Mesenchymal stem cell (in vitro differentiated cells and primary cell): ENCODE data around the gene AKNA.
A peak's percentile ranks its signal among the peaks of the same experiment; 100 is the strongest.

ENCODE experiments used
- DNase-seq: peaks from one replicate; pipeline ENCODE4 v3.0.0-alpha.2; 2013
- H2AFZ ChIP-seq: one replicate; pipeline ENCODE4 v1.6.1; 2013; ENCODE audit warnings: low read depth, mild to moderate bottlenecking, control low read depth, inconsistent platforms, low read length, moderate library complexity
- H2AK5ac ChIP-seq: 2 replicates; pipeline ENCODE4 v1.6.1; 2013; ENCODE audit warnings: low read length, moderate library complexity, mild to moderate bottlenecking, inconsistent platforms; ENCODE audit not compliant: severe bottlenecking
- H2BK120ac ChIP-seq: one replicate; pipeline ENCODE4 v1.6.1; 2013; ENCODE audit warnings: low read depth, mild to moderate bottlenecking, inconsistent platforms, low read length, moderate library complexity
- H2BK12ac ChIP-seq, 2 experiments: one replicate each; pipeline ENCODE4 v1.6.1; 2013; ENCODE audit warnings: inconsistent platforms in 2 of 2, low read length in 2 of 2, mild to moderate bottlenecking in 2 of 2, moderate library complexity in 2 of 2, control low read depth in 1 of 2
- H2BK15ac ChIP-seq: one replicate; pipeline ENCODE4 v1.6.1; 2013; ENCODE audit warnings: mild to moderate bottlenecking, low read depth, inconsistent platforms; ENCODE audit not compliant: poor library complexity, severe bottlenecking
- H2BK5ac ChIP-seq: 2 replicates; pipeline ENCODE4 v1.6.1; 2013; ENCODE audit warnings: low read depth, mild to moderate bottlenecking, low read length, control low read depth, inconsistent platforms; ENCODE audit not compliant: poor library complexity, severe bottlenecking
- H3K14ac ChIP-seq, 2 experiments: one replicate each; pipeline ENCODE4 v1.6.1; 2013; ENCODE audit warnings: inconsistent platforms in 2 of 2, low read length in 2 of 2, control low read depth in 1 of 2, mild to moderate bottlenecking in 1 of 2, moderate library complexity in 1 of 2
- H3K18ac ChIP-seq, 2 experiments: one replicate each; pipeline ENCODE4 v1.6.1; 2013; ENCODE audit warnings: inconsistent platforms in 2 of 2, low read length in 2 of 2, control low read depth in 1 of 2, low read depth in 1 of 2, mild to moderate bottlenecking in 1 of 2
- H3K23ac ChIP-seq, 2 experiments: one replicate each; pipeline ENCODE4 v1.6.1; 2013; ENCODE audit warnings: inconsistent platforms in 2 of 2, low read length in 2 of 2, mild to moderate bottlenecking in 2 of 2, moderate library complexity in 2 of 2, control low read depth in 1 of 2
- H3K27ac ChIP-seq: 2 replicates; pipeline ENCODE4 v1.5.1; 2013; ENCODE audit warnings: mild to moderate bottlenecking, moderate library complexity, low read length, control low read depth, inconsistent platforms; ENCODE audit not compliant: poor library complexity, severe bottlenecking
- H3K27me3 ChIP-seq, 2 experiments: 2 replicates each; pipeline versions ENCODE4 v1.6.1 to v1.7.0; 2013; ENCODE audit warnings: low read length in 2 of 2, mild to moderate bottlenecking in 2 of 2, moderate library complexity in 2 of 2, control low read depth in 1 of 2, inconsistent platforms in 1 of 2; ENCODE audit not compliant: control insufficient read depth in 1 of 2, insufficient read depth in 1 of 2
- H3K36me3 ChIP-seq, 2 experiments: 2 replicates each; pipeline versions ENCODE4 v1.6.1 to v1.7.0; 2013; ENCODE audit warnings: low read length in 2 of 2, control low read depth in 1 of 2, inconsistent platforms in 1 of 2, low read depth in 1 of 2, mild to moderate bottlenecking in 1 of 2; ENCODE audit not compliant: insufficient read depth in 2 of 2, control insufficient read depth in 1 of 2
- H3K4ac ChIP-seq, 2 experiments: one replicate each; pipeline ENCODE4 v1.6.1; 2013; ENCODE audit warnings: inconsistent platforms in 2 of 2, low read length in 2 of 2, mild to moderate bottlenecking in 2 of 2, moderate library complexity in 2 of 2, control low read depth in 1 of 2, low read depth in 1 of 2
- H3K4me1 ChIP-seq: 2 replicates; pipeline ENCODE4 v1.6.1; 2013; ENCODE audit warnings: low read depth, low read length, control low read depth; ENCODE audit not compliant: control insufficient read depth, insufficient read depth
- H3K4me2 ChIP-seq: 2 replicates; pipeline ENCODE4 v1.6.1; 2013; ENCODE audit warnings: low read length, mild to moderate bottlenecking, inconsistent platforms; ENCODE audit not compliant: poor library complexity, severe bottlenecking
- H3K4me3 ChIP-seq, 2 experiments: 2 replicates each; pipeline versions ENCODE4 v1.5.1 to v1.7.0; 2013; ENCODE audit warnings: low read length in 2 of 2, mild to moderate bottlenecking in 2 of 2, control low read depth in 1 of 2, low read depth in 1 of 2; ENCODE audit not compliant: insufficient read depth in 1 of 2
- H3K79me1 ChIP-seq: replicated peaks from 2 replicates; pipeline ENCODE4 v1.6.1; 2013; ENCODE audit warnings: mild to moderate bottlenecking, control low read depth, low read length, inconsistent platforms; ENCODE audit not compliant: poor library complexity, severe bottlenecking
- H3K9ac ChIP-seq: 2 replicates; pipeline ENCODE4 v1.7.0; 2013; ENCODE audit warnings: mild to moderate bottlenecking, low read length, moderate library complexity
- H3K9me3 ChIP-seq: 2 replicates; pipeline ENCODE4 v1.7.0; 2013; ENCODE audit warnings: mild to moderate bottlenecking, low read length; ENCODE audit not compliant: control insufficient read depth
- H4K8ac ChIP-seq: one replicate; pipeline ENCODE4 v1.6.1; 2013; ENCODE audit warnings: inconsistent platforms, mild to moderate bottlenecking, low read length, moderate library complexity
- H4K91ac ChIP-seq: one replicate; pipeline ENCODE4 v1.6.1; 2013; ENCODE audit warnings: mild to moderate bottlenecking, low read length, inconsistent platforms
- WGBS: methylation state at CpG from one replicate; pipeline ENCODE4 v1.1.7; 2013; ENCODE audit warnings: mixed read lengths; 5-methylcytosine and 5-hydroxymethylcytosine counted together

The AKNA gene

GRCh38 chr9:114371343-114371944 is 16.3 kb downstream of the AKNA start:
- DNase-seq: no peak
- H2BK120ac ChIP-seq: no peak overlapping the region
- H3K9ac ChIP-seq: no peak overlapping the region
- H3K4me3 ChIP-seq: no peak overlapping the region
- no peak overlapping the region for H2AFZ ChIP-seq
- H3K4me2 ChIP-seq: no peak overlapping the region
- no peak overlapping the region for H4K8ac ChIP-seq
- no peak overlapping the region for H3K14ac ChIP-seq
- no peak overlapping the region for H2AK5ac ChIP-seq
- no peak overlapping the region for H3K23ac ChIP-seq
- H2BK15ac ChIP-seq: no peak overlapping the region
- H3K27ac ChIP-seq: no peak overlapping the region
- no peaks in the 10 kb centered on the region for H3K9me3 ChIP-seq
- H3K4ac ChIP-seq: no peak overlapping the region
- H3K4me1 ChIP-seq: peaks cover 25% of the 10 kb centered on the region
- no peak overlapping the region for H2BK5ac ChIP-seq
- H3K27me3 ChIP-seq: no peaks in the 10 kb centered on the region
- WGBS: 81% methylated on average over 7 of the region's 7 CpGs
- H2BK12ac ChIP-seq: no peak overlapping the region
- H3K79me1 ChIP-seq: peaks cover 35% of the 10 kb centered on the region
- H4K91ac ChIP-seq: no peak overlapping the region
- no peak overlapping the region for H3K18ac ChIP-seq
- H3K36me3 ChIP-seq: peaks cover 59 to 68% of the 10 kb centered on the region in 2 experiments

DNA sequence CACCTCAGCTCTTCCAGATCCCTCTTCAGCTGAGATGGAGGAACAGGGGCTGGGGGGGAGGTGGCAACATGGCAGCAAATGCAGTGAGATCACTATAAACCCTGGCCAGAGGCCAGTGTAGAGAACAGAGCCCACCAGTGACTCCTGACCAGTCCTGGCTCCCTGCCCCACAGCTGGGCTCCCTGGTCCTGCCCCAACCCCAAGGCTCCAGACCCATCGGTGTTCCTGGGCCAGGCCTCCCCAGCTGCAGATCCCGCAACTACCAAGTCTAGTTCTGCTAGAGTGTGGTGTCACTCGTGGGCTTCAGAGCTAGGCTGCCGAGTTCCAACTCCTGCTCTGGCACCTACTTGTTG is 16.8 kb downstream of the AKNA start:
- Histone ChIP-seq H4K8ac (no peak overlapping the region), H3K36me3 (peaks cover 57 to 65% of the 10 kb centered on the region in 2 experiments), H2BK5ac (no peak overlapping the region), H3K23ac (peak overlapping the region in 1 of 2 experiments; percentile 28), H2BK15ac (no peak overlapping the region), H3K9me3 (no peaks in the 10 kb centered on the region), H3K27ac (no peak overlapping the region), H3K4me2 (no peak overlapping the region), H3K79me1 (peaks cover 35% of the 10 kb centered on the region), H3K27me3 (no peaks in the 10 kb centered on the region), H3K4me1 (peaks cover 26% of the 10 kb centered on the region), H2AFZ (no peak overlapping the region), H3K4me3 (no peak overlapping the region), H2BK12ac (no peak overlapping the region), H3K4ac (no peak overlapping the region), H3K18ac (no peak overlapping the region), H3K14ac (no peak overlapping the region), H3K9ac (no peak overlapping the region), H2AK5ac (no peak overlapping the region), H2BK120ac (no peak overlapping the region), H4K91ac (no peak overlapping the region)
- WGBS: 86% methylated on average over 4 of the region's 4 CpGs
- no peak for DNase-seq

GRCh38 chr9:114370251-114370967 is 17.4 kb downstream of the AKNA start:
- Histone ChIP-seq H3K27ac (no peak overlapping the region), H3K4me2 (no peak overlapping the region), H3K9ac (no peak overlapping the region), H2BK12ac (no peak overlapping the region), H2AK5ac (no peak overlapping the region), H2AFZ (no peak overlapping the region), H3K4me3 (no peak overlapping the region), H3K23ac (no peak overlapping the region), H4K91ac (no peak overlapping the region), H2BK15ac (peak overlapping the region; percentile 54), H2BK5ac (no peak overlapping the region), H3K14ac (no peak overlapping the region), H3K27me3 (no peaks in the 10 kb centered on the region), H2BK120ac (no peak overlapping the region), H3K18ac (no peak overlapping the region), H4K8ac (no peak overlapping the region), H3K4me1 (peaks cover 30% of the 10 kb centered on the region), H3K79me1 (peaks cover 35% of the 10 kb centered on the region), H3K4ac (no peak overlapping the region), H3K36me3 (peaks cover 56 to 65% of the 10 kb centered on the region in 2 experiments), H3K9me3 (no peaks in the 10 kb centered on the region)
- DNase-seq: no peak
- WGBS: 70% methylated on average over 5 of the region's 6 CpGs

DNA sequence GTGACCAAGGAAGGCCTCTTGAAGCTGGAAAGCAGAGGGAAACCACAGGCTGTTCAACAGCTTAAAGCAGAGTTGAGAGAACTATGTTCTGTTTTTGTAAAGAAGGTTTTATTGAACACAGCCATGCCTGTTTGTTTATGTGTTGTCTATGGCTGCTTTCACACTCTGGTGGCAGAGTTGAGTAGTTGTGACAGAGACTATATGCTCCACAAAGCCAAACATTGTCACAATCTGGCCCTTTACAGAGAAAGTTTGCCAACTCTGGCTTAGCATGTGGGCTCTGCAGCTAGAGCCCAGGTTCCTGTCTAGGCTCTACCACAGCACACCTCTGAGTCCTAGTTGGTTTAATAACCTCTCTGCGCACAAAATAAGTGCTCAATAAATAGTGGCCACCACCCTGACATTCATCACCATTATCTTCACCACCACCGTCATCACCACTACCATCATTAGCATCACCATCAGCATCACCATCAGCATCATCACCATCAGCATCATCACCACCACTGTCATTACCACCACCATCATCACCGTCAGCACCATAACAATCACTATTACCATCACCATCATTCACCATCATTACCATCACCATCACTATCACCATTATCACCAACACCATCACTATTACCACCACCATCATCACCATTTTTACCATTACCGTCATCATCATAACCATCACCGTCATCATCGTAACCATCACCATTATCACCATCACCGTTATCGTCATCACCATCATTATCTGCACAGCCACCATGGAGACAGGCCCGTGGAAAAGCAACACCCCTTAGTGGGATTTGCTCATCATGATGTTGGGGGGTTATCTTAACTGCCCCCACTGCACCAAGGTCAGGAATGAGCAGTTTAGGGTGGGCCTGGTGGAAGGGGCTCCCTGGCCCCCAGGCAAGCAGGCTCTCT is 18.3 kb downstream of the AKNA start:
- H2BK15ac ChIP-seq: no peak overlapping the region
- peaks cover 51 to 61% of the 10 kb centered on the region in 2 experiments for H3K36me3 ChIP-seq
- H3K4me2 ChIP-seq: no peak overlapping the region
- H2AK5ac ChIP-seq: no peak overlapping the region
- no peak overlapping the region for H3K27ac ChIP-seq
- H3K23ac ChIP-seq: no peak overlapping the region
- H2BK5ac ChIP-seq: no peak overlapping the region
- H3K14ac ChIP-seq: no peak overlapping the region
- DNase-seq: peak; percentile 43
- peaks cover 31% of the 10 kb centered on the region for H3K4me1 ChIP-seq
- H2AFZ ChIP-seq: no peak overlapping the region
- no peak overlapping the region for H3K4ac ChIP-seq
- H4K8ac ChIP-seq: no peak overlapping the region
- no peaks in the 10 kb centered on the region for H3K27me3 ChIP-seq
- no peak overlapping the region for H2BK120ac ChIP-seq
- no peak overlapping the region for H4K91ac ChIP-seq
- H3K79me1 ChIP-seq: peaks cover 33% of the 10 kb centered on the region
- H3K9ac ChIP-seq: no peak overlapping the region
- H3K18ac ChIP-seq: no peak overlapping the region
- no peak overlapping the region for H3K4me3 ChIP-seq
- H2BK12ac ChIP-seq: no peak overlapping the region
- WGBS: 94% methylated on average over 9 of the region's 9 CpGs
- no peaks in the 10 kb centered on the region for H3K9me3 ChIP-seq
